Esophagus (tissue), 2 donors: Measurements from ENCODE around the gene HRG. TPM values are rescaled to one million over a fixed set of nuclear protein-coding genes. Genes with fewer than 3 reads are reported as not detected.
A peak's percentile ranks its signal among the peaks of the same experiment; 100 is the strongest.
"Not testable (repeated sequence)": the region's sequence is repeated elsewhere in the genome, so short reads cannot be mapped to it uniquely, and the experiment has no call there.

Source experiments
- H3K27ac ChIP-seq, 2 donors: one replicate each; pipeline ENCODE4 v1.5.1; 2013; ENCODE audit warnings: low read depth in 2 of 2, mild to moderate bottlenecking in 2 of 2, inconsistent platforms in 1 of 2, low read length in 1 of 2, moderate library complexity in 1 of 2
- H3K27me3 ChIP-seq, 2 donors: one replicate each; pipeline ENCODE4 v1.6.1; 2013; ENCODE audit warnings: low read length in 2 of 2, control low read depth in 1 of 2, mild to moderate bottlenecking in 1 of 2; ENCODE audit not compliant: insufficient read depth in 2 of 2, control insufficient read depth in 1 of 2
- H3K36me3 ChIP-seq, 2 donors: one replicate each; pipeline ENCODE4 v1.6.1; 2013; ENCODE audit warnings: low read length in 1 of 2; ENCODE audit not compliant: control insufficient read depth in 2 of 2, insufficient read depth in 2 of 2
- H3K4me1 ChIP-seq, 2 donors: one replicate each; pipeline ENCODE4 v1.6.1; 2013; ENCODE audit warnings: low read length in 1 of 2; ENCODE audit not compliant: control insufficient read depth in 2 of 2, insufficient read depth in 2 of 2
- H3K4me3 ChIP-seq, 2 donors: one replicate each; pipeline ENCODE4 v1.5.1; 2013; ENCODE audit warnings: low read length in 2 of 2, mild to moderate bottlenecking in 2 of 2, low read depth in 1 of 2, moderate library complexity in 1 of 2
- H3K9me3 ChIP-seq, 2 donors: one replicate each; pipeline ENCODE4 v1.6.1; 2013; ENCODE audit warnings: mild to moderate bottlenecking in 2 of 2, low read depth in 1 of 2, low read length in 1 of 2, moderate library complexity in 1 of 2; ENCODE audit not compliant: control insufficient read depth in 2 of 2, insufficient read depth in 1 of 2
- WGBS, 2 donors: extraction: QIAGEN DNeasy Blood & Tissue Kit; methylation state at CpG; one replicate each; pipeline ENCODE4 v1.1.7; 2013; 5-methylcytosine and 5-hydroxymethylcytosine counted together
- polyA plus RNA-seq, 2 donors: library from polyadenylated mRNA; stranded (reverse); fragments of 200-250 nt; gene quantifications; one replicate each; pipeline ENCODE4 v1.2.3, GENCODE V29; 2013
- donor health status: healthy with polysubstance abuse.
- donor health status: Bipolar disorder and iron deficiency.

The HRG gene
- polyA plus RNA-seq, 2 donors = 0.05 TPM; not detected in 1

- H3K4me1 ChIP-seq = no peaks in the 10 kb centered on the region
- no peak overlapping the region for H3K4me3 ChIP-seq
- H3K27me3 ChIP-seq = no peaks in the 10 kb centered on the region
- H3K36me3 ChIP-seq = no peaks in the 10 kb centered on the region
- H3K27ac ChIP-seq = no peak overlapping the region
- WGBS, 2 donors = 73 to 76% methylated on average over 4 of the region's 4 CpGs
- H3K9me3 ChIP-seq = peaks cover 0 to 3% of the 10 kb centered on the region in 2 donors
Observed at GRCh38 chr3:186624598-186624997, 41.2 kb upstream of the HRG start.

GRCh38 chr3:186625600-186626042 lies 40.2 kb upstream of the HRG start:
- Histone ChIP-seq H3K27me3 (no peaks in the 10 kb centered on the region), H3K4me3 (no peak overlapping the region), H3K27ac (no peak overlapping the region), H3K4me1 (no peaks in the 10 kb centered on the region), H3K36me3 (no peaks in the 10 kb centered on the region), H3K9me3 (peaks cover 0 to 3% of the 10 kb centered on the region in 2 donors)
- 66 to 75% methylated on average over 4 of the region's 4 CpGs for WGBS, 2 donors

GRCh38 chr3:186626254-186626847 lies 39.5 kb upstream of the HRG start:
- no peaks in the 10 kb centered on the region for H3K4me1 ChIP-seq
- H3K4me3 ChIP-seq = no peak overlapping the region
- H3K36me3 ChIP-seq = no peaks in the 10 kb centered on the region
- H3K27ac ChIP-seq = peak overlapping the region; percentile 8 to 43
- H3K9me3 ChIP-seq = peaks cover 0 to 3% of the 10 kb centered on the region in 2 donors
- 65% methylated on average over 7 of the region's 7 CpGs for WGBS, 2 donors
- H3K27me3 ChIP-seq = no peaks in the 10 kb centered on the region

- WGBS, 2 donors = 92 to 93% methylated on average over 7 of the region's 7 CpGs
- Histone ChIP-seq H3K27me3 (no peaks in the 10 kb centered on the region), H3K36me3 (no peaks in the 10 kb centered on the region), H3K27ac (no peak overlapping the region), H3K4me1 (no peaks in the 10 kb centered on the region), H3K9me3 (peaks cover 0 to 3% of the 10 kb centered on the region in 2 donors), H3K4me3 (no peak overlapping the region)
Observed at GRCh38 chr3:186627852-186628414, 37.9 kb upstream of the HRG start.

- Histone ChIP-seq H3K27me3 (no peaks in the 10 kb centered on the region), H3K4me3 (no peak overlapping the region), H3K36me3 (no peaks in the 10 kb centered on the region), H3K9me3 (peaks cover 0 to 3% of the 10 kb centered on the region in 2 donors), H3K4me1 (no peaks in the 10 kb centered on the region), H3K27ac (no peak overlapping the region)
- WGBS, 2 donors = 85 to 88% methylated on average over 7 of the region's 7 CpGs
Observed at GRCh38 chr3:186628756-186629155, 37.1 kb upstream of the HRG start.

DNA sequence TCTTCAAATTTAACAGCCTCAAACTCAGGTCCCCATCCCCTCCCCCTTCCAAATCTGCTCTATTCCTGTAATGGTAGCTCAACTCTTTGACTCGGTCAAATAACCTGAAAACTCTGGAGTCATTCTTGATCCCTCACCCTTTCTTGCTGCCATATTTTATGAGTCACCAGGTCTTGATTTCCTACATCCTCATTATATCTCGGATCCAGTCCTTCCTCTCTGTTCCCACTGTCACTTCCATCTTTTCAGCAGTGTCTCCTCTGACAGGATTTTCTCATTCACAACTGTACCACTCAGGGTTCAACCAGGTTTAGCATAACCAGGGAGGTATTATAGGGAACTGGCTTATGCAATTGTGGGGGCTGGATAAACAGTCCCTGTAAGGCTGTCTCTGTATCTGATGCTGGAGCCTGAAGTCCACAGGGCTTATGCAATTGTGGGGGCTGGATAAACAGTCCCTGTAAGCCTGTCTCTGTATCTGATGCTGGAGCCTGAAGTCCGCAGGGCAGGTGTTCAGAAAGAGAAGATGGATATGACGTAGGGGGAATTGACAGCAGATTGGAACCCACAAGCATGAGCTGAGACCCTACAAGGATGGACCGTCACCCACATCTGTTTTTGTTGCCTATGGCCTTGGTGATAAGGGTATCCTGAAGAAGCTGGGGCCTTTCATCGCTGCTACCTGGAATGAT lies 34.7 kb upstream of the HRG start:
- peaks cover 0 to 3% of the 10 kb centered on the region in 2 donors for H3K9me3 ChIP-seq
- H3K4me1 ChIP-seq = no peaks in the 10 kb centered on the region
- 71 to 84% methylated on average over 6 of the region's 6 CpGs for WGBS, 2 donors
- no peaks in the 10 kb centered on the region for H3K27me3 ChIP-seq
- H3K27ac ChIP-seq = no peak overlapping the region
- H3K4me3 ChIP-seq = no peak overlapping the region
- no peaks in the 10 kb centered on the region for H3K36me3 ChIP-seq

DNA sequence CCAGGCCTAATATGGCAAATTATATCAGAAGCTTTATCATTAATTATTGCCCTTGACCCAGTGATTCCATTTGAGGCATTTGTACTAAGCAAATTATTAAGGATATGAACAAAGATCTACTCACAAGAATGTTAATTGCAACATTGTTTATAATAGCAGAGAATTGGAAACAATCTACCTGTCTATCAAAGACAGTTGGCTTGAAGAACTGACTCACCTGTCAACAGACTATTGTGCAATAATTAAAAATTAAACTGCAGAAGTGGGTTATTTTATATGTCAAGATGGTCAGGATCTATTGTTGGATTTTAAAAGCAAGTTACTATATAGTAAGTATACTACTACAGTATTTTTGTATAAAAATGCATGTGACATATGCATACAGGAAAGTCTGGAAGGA lies 32.3 kb upstream of the HRG start:
- H3K27me3 ChIP-seq = no peaks in the 10 kb centered on the region
- H3K4me3 ChIP-seq = no peak overlapping the region
- H3K4me1 ChIP-seq = no peaks in the 10 kb centered on the region
- H3K27ac ChIP-seq = no peak overlapping the region
- no peaks in the 10 kb centered on the region for H3K9me3 ChIP-seq
- no peaks in the 10 kb centered on the region for H3K36me3 ChIP-seq

- not testable (repeated sequence) for H3K4me3 ChIP-seq, H3K36me3 ChIP-seq, H3K4me1 ChIP-seq, H3K9me3 ChIP-seq, H3K27ac ChIP-seq, H3K27me3 ChIP-seq
- WGBS, 2 donors = 82 to 86% methylated on average over 5 of the region's 5 CpGs
Observed at GRCh38 chr3:186634207-186634606, 31.6 kb upstream of the HRG start.

DNA sequence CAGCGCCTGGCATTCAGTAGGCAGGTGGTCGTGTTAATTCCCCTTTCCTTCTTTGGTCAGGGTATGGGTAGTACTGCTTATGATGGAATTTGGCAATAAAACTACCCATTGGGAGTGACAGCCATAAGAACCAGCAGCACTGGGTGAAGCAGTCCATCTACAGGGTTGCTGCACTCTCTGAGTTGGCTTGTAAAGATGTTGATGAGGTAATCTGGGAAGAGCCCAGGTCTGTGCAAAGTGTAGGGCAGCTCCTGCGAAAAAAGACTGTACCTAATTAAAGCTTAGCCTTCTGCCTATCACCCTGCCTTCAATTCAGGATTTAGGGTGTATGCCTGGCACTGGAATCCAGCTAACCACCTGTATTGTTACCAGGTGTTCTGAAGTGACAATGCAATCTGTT lies 30.3 kb upstream of the HRG start:
- no peaks in the 10 kb centered on the region for H3K36me3 ChIP-seq
- H3K27ac ChIP-seq = peak overlapping the region in 1 of 2 donors; percentile 7
- no peaks in the 10 kb centered on the region for H3K27me3 ChIP-seq
- H3K4me1 ChIP-seq = peaks cover 0 to 3% of the 10 kb centered on the region in 2 donors
- WGBS, 2 donors = 81 to 84% methylated on average over 3 of the region's 3 CpGs
- no peak overlapping the region for H3K4me3 ChIP-seq
- no peaks in the 10 kb centered on the region for H3K9me3 ChIP-seq

DNA sequence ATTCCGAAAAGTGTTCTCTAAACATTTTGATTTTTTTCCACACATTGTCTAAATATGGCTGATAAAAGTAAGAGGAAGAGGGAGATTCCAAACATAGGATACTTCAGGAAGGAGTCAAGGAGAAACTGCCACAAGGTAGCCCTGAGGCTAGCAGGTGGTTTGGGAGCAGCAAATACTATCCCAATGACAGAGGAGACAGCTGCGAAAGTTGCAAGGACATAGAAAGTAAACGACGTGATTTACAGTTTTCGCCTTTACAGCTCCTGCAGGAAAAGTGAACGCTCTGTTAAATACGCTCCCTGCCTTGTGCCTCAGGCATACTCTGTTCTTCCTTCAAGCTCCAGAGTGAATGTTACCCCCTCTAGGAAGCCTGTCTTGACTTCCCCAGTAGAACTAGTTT lies 29.3 kb upstream of the HRG start:
- Histone ChIP-seq H3K27ac (no peak overlapping the region), H3K27me3 (no peaks in the 10 kb centered on the region), H3K36me3 (no peaks in the 10 kb centered on the region), H3K4me3 (no peak overlapping the region), H3K9me3 (no peaks in the 10 kb centered on the region), H3K4me1 (peaks cover 0 to 3% of the 10 kb centered on the region in 2 donors)
- WGBS, 2 donors = 72 to 82% methylated on average over 7 of the region's 7 CpGs
